NT2/D1 (cell line): ENCODE data around the gene SMIM33.

Experiments used
- SUZ12 ChIP-seq: IDR thresholded peaks from 2 replicates; pipeline ENCODE4 v1.6.1; 2011; ENCODE audit not compliant: insufficient read length, insufficient read depth; ENCODE audit errors: extremely low read depth
- YY1 ChIP-seq: IDR thresholded peaks from 2 replicates; pipeline ENCODE4 v1.6.1; 2011; ENCODE audit not compliant: insufficient read length, insufficient read depth
- ZNF274 ChIP-seq: IDR thresholded peaks from 2 replicates; pipeline ENCODE4 v1.6.1; 2011; ENCODE audit warnings: mild to moderate bottlenecking, low read depth, low read length

DNA sequence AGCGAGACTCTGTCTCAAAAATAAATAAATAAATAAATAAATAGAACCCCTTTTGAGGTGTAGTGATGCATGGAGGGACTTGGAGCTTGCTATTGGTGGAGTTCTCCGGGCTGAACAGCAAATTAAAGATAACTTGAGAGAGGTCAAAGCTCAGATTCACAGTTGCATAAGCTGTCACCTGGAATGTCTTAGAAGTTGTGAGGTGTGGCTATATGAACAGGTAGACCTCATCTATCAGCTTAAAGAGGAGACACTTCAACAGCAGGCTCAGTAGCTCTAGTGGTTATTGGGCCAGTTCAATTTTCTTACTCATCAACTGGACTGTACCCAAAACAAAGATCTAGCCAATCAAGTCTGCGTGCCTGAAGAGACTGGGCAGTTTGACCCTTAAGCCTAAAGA lies 23.5 kb downstream of the SMIM33 start:
- no peak for TF ChIP-seq YY1
- no peak for TF ChIP-seq ZNF274
- no peak for TF ChIP-seq SUZ12
